ENCODE measurements around the gene ITGA4. TPM values are rescaled to one million over a fixed set of nuclear protein-coding genes. Genes with fewer than 3 reads are reported as not detected.
A peak's percentile ranks its signal among the peaks of the same experiment; 100 is the strongest.

ITGA4 gene
- total RNA-seq (ENCODE audit: low replicate concordance): 0.90 and 9.5 TPM in 2 replicates
- long read RNA-seq, full-length matches to known transcripts: 3 of 3 reads
- long read RNA-seq, partial matches to known transcripts: 0 of 3 reads
- long read RNA-seq, other reads (novel, unspliced or antisense): 0 of 3 reads

- Mint-ChIP-seq H3K4me1 (ENCODE audit: unreplicated experiment) (peaks cover 6% of the 10 kb centered on the region), H3K27ac (no peak within 1 kb of the TSS), H3K36me3 (no peaks in the 10 kb centered on the region), H3K27me3 (peaks cover 75% of the 10 kb centered on the region), H3K4me3 (peak within 1 kb of the TSS; percentile 86), H3K9me3 (no peaks in the 10 kb centered on the region)
- peak; percentile 85 for TF ChIP-seq CTCF (conservative IDR thresholded peaks at IDR 0.05)
- DNase-seq (ENCODE audit: extremely low spot score, unreplicated experiment): peak; percentile 84
Measured at GRCh38 chr2:181457121-181457740, at the start of gene ITGA4. Gene ITGA4 (plus strand): TSS chr2:181457386. CDS start chr2:181457655, 269 bp downstream.

DNA sequence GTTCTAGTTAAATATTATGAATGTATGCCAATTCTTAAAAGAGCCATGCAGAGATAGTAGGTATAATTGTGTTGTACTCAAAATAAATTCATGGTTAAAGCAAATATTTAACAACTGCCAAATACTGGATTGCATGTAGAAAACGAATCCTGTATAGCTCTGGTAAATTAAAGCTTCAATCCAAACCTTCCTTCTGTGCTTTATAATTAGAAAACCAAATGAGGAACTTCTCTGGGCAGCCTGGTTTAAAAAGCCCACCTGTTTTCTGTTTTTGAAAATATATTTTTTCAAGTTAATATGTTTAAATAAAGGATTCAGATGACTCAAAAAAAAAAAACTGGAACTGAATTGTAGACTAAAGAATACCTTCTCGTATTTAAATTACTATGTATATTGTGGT is 48.3 kb upstream of the ITGA4 start:
- TF ChIP-seq CTCF (conservative IDR thresholded peaks at IDR 0.05): no peak
- Mint-ChIP-seq H3K4me3 (no peak overlapping the region), H3K9me3 (no peaks in the 10 kb centered on the region), H3K27ac (no peak overlapping the region), H3K36me3 (no peaks in the 10 kb centered on the region), H3K4me1 (ENCODE audit: unreplicated experiment) (peaks cover 11% of the 10 kb centered on the region), H3K27me3 (peaks cover 15% of the 10 kb centered on the region)
- DNase-seq (ENCODE audit: extremely low spot score, unreplicated experiment): no peak

DNA sequence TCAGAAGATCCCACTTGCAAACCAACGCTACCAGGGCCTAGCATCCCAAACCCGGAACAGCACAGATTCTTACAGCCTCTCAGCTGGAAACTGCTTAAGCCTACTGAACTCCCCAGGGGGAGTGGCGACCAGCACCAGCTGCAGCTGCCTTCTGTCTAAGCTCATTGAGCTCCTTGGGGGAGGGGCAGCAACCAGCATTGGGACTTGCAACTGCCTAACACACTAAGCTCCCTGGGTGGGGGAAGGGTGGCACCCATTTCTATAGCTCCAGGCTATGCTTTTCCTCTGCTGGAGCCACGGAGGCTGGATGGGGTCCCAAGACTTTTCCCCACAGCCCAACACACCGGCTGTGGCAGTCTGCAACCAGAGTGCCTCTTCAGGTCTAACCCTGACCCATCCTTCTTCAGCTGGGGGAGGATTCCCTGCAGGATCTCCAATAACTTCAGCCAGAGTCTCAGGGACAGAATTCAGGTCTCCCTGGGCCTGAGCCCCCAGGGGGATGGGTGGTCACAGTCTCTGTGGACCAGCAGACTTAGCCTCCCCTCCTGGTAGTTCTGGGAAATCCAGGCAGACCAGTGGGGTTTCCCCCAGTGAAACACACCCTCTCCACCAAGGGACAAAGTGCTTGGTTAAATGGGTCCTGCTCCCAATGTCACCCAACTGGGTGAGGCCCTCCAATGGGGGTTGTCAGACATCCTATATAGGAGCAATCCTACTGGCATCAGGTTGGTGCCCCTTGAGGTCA is 45.9 kb upstream of the ITGA4 start:
- Mint-ChIP-seq H3K4me3 (no peak overlapping the region), H3K9me3 (no peaks in the 10 kb centered on the region), H3K27ac (no peak overlapping the region), H3K27me3 (peaks cover 10% of the 10 kb centered on the region), H3K36me3 (no peaks in the 10 kb centered on the region), H3K4me1 (ENCODE audit: unreplicated experiment) (no peaks in the 10 kb centered on the region)
- no peak for DNase-seq (ENCODE audit: extremely low spot score, unreplicated experiment)
- no peak for TF ChIP-seq CTCF (conservative IDR thresholded peaks at IDR 0.05)

DNA sequence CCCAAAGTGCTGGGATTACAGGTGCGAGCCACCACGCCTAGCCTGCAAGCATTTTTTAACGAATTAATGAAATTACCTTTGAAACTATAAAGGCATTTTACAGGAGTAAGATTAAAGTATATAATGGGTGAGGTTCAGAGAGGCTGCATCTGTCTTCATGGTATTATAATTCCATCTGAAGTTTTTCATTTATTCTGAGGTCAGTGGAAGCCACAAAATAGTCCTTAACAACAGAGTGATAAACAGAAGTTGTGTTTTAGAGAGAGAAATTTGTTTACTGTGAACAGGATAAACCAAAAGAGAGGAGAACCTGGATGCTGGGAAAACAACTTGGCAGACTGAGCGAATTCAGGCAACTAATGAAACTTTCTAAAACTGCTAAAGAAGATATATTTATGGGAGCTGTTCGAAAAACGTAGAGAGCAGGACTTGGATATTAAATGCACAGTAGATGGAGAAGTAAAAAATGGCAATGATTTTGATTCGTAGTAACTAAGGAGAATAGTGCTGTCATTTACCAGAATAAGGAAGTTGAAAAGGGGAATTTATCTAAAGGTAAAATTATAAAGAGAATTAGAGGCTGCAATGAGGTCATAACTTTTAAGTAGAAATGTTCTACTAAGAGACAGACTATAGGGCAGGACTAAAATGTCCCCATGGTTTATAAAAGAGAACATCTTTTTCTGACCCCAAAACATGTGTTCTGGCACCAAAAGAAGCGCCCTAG is 37.9 kb upstream of the ITGA4 start:
- H3K27ac Mint-ChIP-seq: no peak overlapping the region
- H3K36me3 Mint-ChIP-seq: no peaks in the 10 kb centered on the region
- no peaks in the 10 kb centered on the region for H3K27me3 Mint-ChIP-seq
- no peak for DNase-seq (ENCODE audit: extremely low spot score, unreplicated experiment)
- H3K9me3 Mint-ChIP-seq: peaks cover 3% of the 10 kb centered on the region
- H3K4me3 Mint-ChIP-seq: no peak overlapping the region
- no peaks in the 10 kb centered on the region for H3K4me1 Mint-ChIP-seq (ENCODE audit: unreplicated experiment)
- no peak for TF ChIP-seq CTCF (conservative IDR thresholded peaks at IDR 0.05)

GRCh38 chr2:181420259-181421130 is 36.7 kb upstream of the ITGA4 start:
- Mint-ChIP-seq H3K4me1 (ENCODE audit: unreplicated experiment) (no peaks in the 10 kb centered on the region), H3K36me3 (no peaks in the 10 kb centered on the region), H3K9me3 (peaks cover 3% of the 10 kb centered on the region), H3K4me3 (no peak overlapping the region), H3K27me3 (no peaks in the 10 kb centered on the region), H3K27ac (no peak overlapping the region)
- TF ChIP-seq CTCF (conservative IDR thresholded peaks at IDR 0.05): no peak
- DNase-seq (ENCODE audit: extremely low spot score, unreplicated experiment): no peak
